ENCODE data around the gene METTL9.

DNA sequence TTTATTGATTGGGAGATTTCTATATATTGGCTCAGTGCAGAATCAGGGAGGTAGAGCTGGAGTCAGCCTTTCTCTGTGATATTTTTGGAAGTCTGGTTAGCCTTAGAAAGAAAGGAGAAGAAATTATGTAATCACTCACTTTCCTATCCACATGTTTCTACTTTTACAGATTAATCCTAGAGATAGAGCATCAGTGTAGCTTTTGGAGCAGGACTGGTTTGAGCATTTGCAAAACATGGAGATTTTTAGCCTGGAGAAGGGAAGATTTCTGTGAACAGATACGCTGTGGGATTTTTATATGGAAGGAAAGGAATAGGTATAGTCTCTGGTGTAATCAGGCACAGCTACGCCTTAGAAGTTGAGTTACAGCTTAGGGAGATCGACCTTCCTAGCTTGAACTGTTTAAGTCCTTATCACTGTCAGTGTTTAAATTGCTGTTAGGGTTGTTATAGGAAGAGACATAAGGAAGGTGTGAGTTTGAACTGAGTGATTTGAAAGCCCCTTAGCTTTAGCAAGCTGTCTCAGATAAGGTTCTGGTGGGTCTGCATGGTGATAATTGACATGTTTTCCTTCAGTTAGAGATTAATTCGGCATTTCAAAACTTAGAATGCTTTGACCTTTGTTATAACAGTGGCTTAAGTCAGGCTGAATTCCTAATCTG is 20.5 kb downstream of the METTL9 start:
- TF ChIP-seq CTCF (IDR thresholded peaks at IDR 0.05) (no peak), POLR2A (IDR thresholded peaks at IDR 0.05) (no peak)

Measured in Peyer's patch (tissue), 4 donors.